ENCODE results near the gene PRKAG2. TPM values are rescaled to one million over a fixed set of nuclear protein-coding genes. Genes with fewer than 3 reads are reported as not detected.

Gene PRKAG2
- total and polyA plus RNA-seq, 2 experiments from 2014 or later = 9.1 to 14.9 TPM

GRCh38 chr7:151786241-151786640 is 90.7 kb downstream of the PRKAG2 start:
- no peak overlapping the region for H2AFZ ChIP-seq
- no peaks in the 10 kb centered on the region for H3K36me3 Mint-ChIP-seq (ENCODE audit: low read depth)
- no peak for ATAC-seq
- no peaks in the 10 kb centered on the region for H3K9me3 Mint-ChIP-seq
- no peak overlapping the region for H3K27ac ChIP-seq (ENCODE audit: low read depth)
- H3K79me2 ChIP-seq (replicated peaks; ENCODE audit: insufficient read depth) = no peaks in the 10 kb centered on the region
- H3F3A ChIP-seq (replicated peaks; ENCODE audit: low read depth) = no peaks in the 10 kb centered on the region
- no peak for DNase-seq (ENCODE audit: low spot score)
- H3K4me1 Mint-ChIP-seq = peaks cover 3% of the 10 kb centered on the region; the same call in 1 of the 3 replicates
- no peaks in the 10 kb centered on the region for H3K36me3 ChIP-seq (ENCODE audit: insufficient read depth)
- H3K4me1 ChIP-seq (ENCODE audit: insufficient read depth) = no peaks in the 10 kb centered on the region
- H4K20me1 ChIP-seq (replicated peaks; ENCODE audit: insufficient read depth) = no peaks in the 10 kb centered on the region
- H3K4me3 Mint-ChIP-seq = no peak overlapping the region
- H3K27ac Mint-ChIP-seq = no peak overlapping the region
- H3K27me3 Mint-ChIP-seq (ENCODE audit: insufficient read depth, low read depth, poor library complexity) = peaks cover 4% of the 10 kb centered on the region
- TF ChIP-seq POLR2AphosphoS5 (IDR thresholded peaks at IDR 0.05; ENCODE audit: low read depth) = no peak
- TF ChIP-seq ZNF462 (CRISPR knock-in tag; IDR thresholded peaks at IDR 0.05) = no peak
- TF ChIP-seq JUNB (IDR thresholded peaks at IDR 0.05; ENCODE audit: unreplicated experiment) = no peak
- no peak for TF ChIP-seq REST (IDR thresholded peaks at IDR 0.05; ENCODE audit: unreplicated experiment)
- no peak for TF ChIP-seq ZNF114 (CRISPR knock-in tag; IDR thresholded peaks at IDR 0.05)
- TF ChIP-seq EZH2phosphoT487 (IDR thresholded peaks at IDR 0.05; ENCODE audit: unreplicated experiment) = no peak
- TF ChIP-seq CTCF (conservative IDR thresholded peaks at IDR 0.05; ENCODE audit: low read depth in 2 of 2) = no peak
- no peak for TF ChIP-seq STAT1 (IDR thresholded peaks at IDR 0.05; ENCODE audit: unreplicated experiment)
- TF ChIP-seq CREB1 (CRISPR knock-in tag; IDR thresholded peaks at IDR 0.05; ENCODE audit: low read depth) = no peak
- TF ChIP-seq ETS1 (IDR thresholded peaks at IDR 0.05) = no peak
- TF ChIP-seq ZNF331 (CRISPR knock-in tag; IDR thresholded peaks at IDR 0.05; ENCODE audit: low read depth) = no peak
- H3K4me3 ChIP-seq = no peak overlapping the region
- no peak overlapping the region for H3K4me2 ChIP-seq
- H3K27me3 ChIP-seq (ENCODE audit: insufficient read depth) = peaks cover 7% of the 10 kb centered on the region; the same call in 1 of the 2 replicates
- H3K9me2 ChIP-seq (ENCODE audit: insufficient read depth) = 0 out of 2 replicates have a peak, but pooled peaks cover 7% of the 10 kb centered on the region
